WTC11 (cell line): ENCODE data around the gene STK10.

Experiments
- ATF2 ChIP-seq: sonication (generic); formaldehyde crosslinking; IDR thresholded peaks from 2 replicates; pipeline ENCODE4 v1.8.1; 2022; ENCODE audit warnings: low read depth, missing genetic modification reagents, borderline replicate concordance
- CBFB ChIP-seq: sonication (generic); formaldehyde crosslinking; IDR thresholded peaks from 2 replicates; pipeline ENCODE4 v1.8.1; 2022; ENCODE audit warnings: mild to moderate bottlenecking, low read depth, missing genetic modification reagents
- CREB1 ChIP-seq: sonication (generic); formaldehyde crosslinking; IDR thresholded peaks from 2 replicates; pipeline ENCODE4 v1.8.0; 2023; ENCODE audit warnings: mild to moderate bottlenecking, missing genetic modification reagents
- CREM ChIP-seq: sonication (generic); formaldehyde crosslinking; IDR thresholded peaks from 2 replicates; pipeline ENCODE4 v1.8.1; 2022; ENCODE audit warnings: mild to moderate bottlenecking, missing genetic modification reagents, moderate library complexity
- JUN ChIP-seq: sonication (generic); formaldehyde crosslinking; IDR thresholded peaks from 2 replicates; pipeline ENCODE4 v1.8.0; 2023; ENCODE audit warnings: mild to moderate bottlenecking, missing genetic modification reagents
- NFYB ChIP-seq: sonication (generic); formaldehyde crosslinking; conservative IDR thresholded peaks from 2 replicates; pipeline ENCODE4 v1.8.0; 2022; ENCODE audit warnings: low read depth, missing genetic modification reagents
- NR3C1 ChIP-seq: sonication (generic); formaldehyde crosslinking; conservative IDR thresholded peaks from 2 replicates; pipeline ENCODE4 v1.8.1; 2023; ENCODE audit warnings: low read depth, mild to moderate bottlenecking, missing genetic modification reagents
- PRRX2 ChIP-seq: fragments of 250-450 bp; sonication (Bioruptor Pico); IDR thresholded peaks from 2 replicates; pipeline ENCODE4 v1.8.0; 2021; ENCODE audit warnings: mild to moderate bottlenecking
- TF ChIP-seq, protein P1 (sequence below): fragments of 200-600 bp; IDR thresholded peaks from 2 replicates; pipeline ENCODE4 v1.8.0; 2022; ENCODE audit warnings: antibody characterized with exemption
- TF ChIP-seq, protein P2 (sequence below): sonication (generic); formaldehyde crosslinking; IDR thresholded peaks from 2 replicates; pipeline ENCODE4 v1.8.1; 2022; ENCODE audit warnings: low read depth, mild to moderate bottlenecking, moderate library complexity, missing genetic modification reagents, borderline replicate concordance
- TF ChIP-seq, protein P3 (sequence below): sonication (generic); formaldehyde crosslinking; IDR thresholded peaks from 2 replicates; pipeline ENCODE4 v1.8.1; 2022; ENCODE audit warnings: mild to moderate bottlenecking, moderate library complexity, missing genetic modification reagents
- TF ChIP-seq, protein P4 (sequence below): sonication (generic); formaldehyde crosslinking; conservative IDR thresholded peaks from 2 replicates; pipeline ENCODE4 v1.8.1; 2022; ENCODE audit warnings: mild to moderate bottlenecking, missing genetic modification reagents
- TF ChIP-seq, protein P5 (sequence below): sonication (generic); formaldehyde crosslinking; IDR thresholded peaks from 2 replicates; pipeline ENCODE4 v1.8.1; 2023; ENCODE audit warnings: mild to moderate bottlenecking, moderate library complexity, missing genetic modification reagents
- TF ChIP-seq, protein P6 (sequence below): sonication (generic); formaldehyde crosslinking; IDR thresholded peaks from 2 replicates; pipeline ENCODE4 v1.8.0; 2022; ENCODE audit warnings: mild to moderate bottlenecking, missing genetic modification reagents

DNA sequence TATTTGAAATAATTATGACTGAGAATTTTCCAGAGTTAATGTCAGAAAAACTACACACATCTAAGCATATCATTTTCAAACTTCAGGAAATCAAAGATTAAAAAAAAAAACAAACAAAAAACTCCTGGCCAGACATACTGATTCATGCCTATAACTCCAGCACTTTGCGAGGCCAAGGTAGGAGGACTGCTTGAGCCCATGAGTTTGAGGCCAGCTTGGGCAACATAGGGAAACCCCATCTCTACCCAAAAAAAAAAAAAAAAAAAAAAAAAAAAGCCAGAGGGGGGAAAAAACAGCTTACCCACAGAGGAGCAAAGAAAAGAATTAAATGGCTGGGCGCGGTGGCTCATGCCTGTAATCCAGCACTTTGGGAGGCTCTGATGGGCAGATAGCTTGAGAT lies 28.3 kb upstream of the STK10 start:
- TF ChIP-seq, protein P1, sequence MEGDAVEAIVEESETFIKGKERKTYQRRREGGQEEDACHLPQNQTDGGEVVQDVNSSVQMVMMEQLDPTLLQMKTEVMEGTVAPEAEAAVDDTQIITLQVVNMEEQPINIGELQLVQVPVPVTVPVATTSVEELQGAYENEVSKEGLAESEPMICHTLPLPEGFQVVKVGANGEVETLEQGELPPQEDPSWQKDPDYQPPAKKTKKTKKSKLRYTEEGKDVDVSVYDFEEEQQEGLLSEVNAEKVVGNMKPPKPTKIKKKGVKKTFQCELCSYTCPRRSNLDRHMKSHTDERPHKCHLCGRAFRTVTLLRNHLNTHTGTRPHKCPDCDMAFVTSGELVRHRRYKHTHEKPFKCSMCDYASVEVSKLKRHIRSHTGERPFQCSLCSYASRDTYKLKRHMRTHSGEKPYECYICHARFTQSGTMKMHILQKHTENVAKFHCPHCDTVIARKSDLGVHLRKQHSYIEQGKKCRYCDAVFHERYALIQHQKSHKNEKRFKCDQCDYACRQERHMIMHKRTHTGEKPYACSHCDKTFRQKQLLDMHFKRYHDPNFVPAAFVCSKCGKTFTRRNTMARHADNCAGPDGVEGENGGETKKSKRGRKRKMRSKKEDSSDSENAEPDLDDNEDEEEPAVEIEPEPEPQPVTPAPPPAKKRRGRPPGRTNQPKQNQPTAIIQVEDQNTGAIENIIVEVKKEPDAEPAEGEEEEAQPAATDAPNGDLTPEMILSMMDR = no peak
- TF ChIP-seq CREM (CRISPR knock-in tag) = no peak
- TF ChIP-seq, protein P2, sequence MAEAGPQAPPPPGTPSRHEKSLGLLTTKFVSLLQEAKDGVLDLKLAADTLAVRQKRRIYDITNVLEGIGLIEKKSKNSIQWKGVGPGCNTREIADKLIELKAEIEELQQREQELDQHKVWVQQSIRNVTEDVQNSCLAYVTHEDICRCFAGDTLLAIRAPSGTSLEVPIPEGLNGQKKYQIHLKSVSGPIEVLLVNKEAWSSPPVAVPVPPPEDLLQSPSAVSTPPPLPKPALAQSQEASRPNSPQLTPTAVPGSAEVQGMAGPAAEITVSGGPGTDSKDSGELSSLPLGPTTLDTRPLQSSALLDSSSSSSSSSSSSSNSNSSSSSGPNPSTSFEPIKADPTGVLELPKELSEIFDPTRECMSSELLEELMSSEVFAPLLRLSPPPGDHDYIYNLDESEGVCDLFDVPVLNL (CRISPR knock-in tag) = no peak
- TF ChIP-seq, protein P3, sequence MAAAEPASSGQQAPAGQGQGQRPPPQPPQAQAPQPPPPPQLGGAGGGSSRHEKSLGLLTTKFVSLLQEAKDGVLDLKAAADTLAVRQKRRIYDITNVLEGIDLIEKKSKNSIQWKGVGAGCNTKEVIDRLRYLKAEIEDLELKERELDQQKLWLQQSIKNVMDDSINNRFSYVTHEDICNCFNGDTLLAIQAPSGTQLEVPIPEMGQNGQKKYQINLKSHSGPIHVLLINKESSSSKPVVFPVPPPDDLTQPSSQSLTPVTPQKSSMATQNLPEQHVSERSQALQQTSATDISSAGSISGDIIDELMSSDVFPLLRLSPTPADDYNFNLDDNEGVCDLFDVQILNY (CRISPR knock-in tag) = no peak
- no peak for TF ChIP-seq NR3C1 (CRISPR knock-in tag)
- TF ChIP-seq, protein P4, sequence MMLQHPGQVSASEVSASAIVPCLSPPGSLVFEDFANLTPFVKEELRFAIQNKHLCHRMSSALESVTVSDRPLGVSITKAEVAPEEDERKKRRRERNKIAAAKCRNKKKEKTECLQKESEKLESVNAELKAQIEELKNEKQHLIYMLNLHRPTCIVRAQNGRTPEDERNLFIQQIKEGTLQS (CRISPR knock-in tag) = no peak
- TF ChIP-seq CBFB (CRISPR knock-in tag) = no peak
- TF ChIP-seq, protein P5, sequence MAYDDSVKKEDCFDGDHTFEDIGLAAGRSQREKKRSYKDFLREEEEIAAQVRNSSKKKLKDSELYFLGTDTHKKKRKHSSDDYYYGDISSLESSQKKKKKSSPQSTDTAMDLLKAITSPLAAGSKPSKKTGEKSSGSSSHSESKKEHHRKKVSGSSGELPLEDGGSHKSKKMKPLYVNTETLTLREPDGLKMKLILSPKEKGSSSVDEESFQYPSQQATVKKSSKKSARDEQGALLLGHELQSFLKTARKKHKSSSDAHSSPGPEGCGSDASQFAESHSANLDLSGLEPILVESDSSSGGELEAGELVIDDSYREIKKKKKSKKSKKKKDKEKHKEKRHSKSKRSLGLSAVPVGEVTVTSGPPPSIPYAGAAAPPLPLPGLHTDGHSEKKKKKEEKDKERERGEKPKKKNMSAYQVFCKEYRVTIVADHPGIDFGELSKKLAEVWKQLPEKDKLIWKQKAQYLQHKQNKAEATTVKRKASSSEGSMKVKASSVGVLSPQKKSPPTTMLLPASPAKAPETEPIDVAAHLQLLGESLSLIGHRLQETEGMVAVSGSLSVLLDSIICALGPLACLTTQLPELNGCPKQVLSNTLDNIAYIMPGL = no peak
- TF ChIP-seq CREB1 (CRISPR knock-in tag) = no peak
- TF ChIP-seq NFYB (CRISPR knock-in tag) = no peak
- no peak for TF ChIP-seq ATF2 (CRISPR knock-in tag)
- TF ChIP-seq, protein P6, sequence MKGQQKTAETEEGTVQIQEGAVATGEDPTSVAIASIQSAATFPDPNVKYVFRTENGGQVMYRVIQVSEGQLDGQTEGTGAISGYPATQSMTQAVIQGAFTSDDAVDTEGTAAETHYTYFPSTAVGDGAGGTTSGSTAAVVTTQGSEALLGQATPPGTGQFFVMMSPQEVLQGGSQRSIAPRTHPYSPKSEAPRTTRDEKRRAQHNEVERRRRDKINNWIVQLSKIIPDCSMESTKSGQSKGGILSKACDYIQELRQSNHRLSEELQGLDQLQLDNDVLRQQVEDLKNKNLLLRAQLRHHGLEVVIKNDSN (CRISPR knock-in tag) = no peak
- TF ChIP-seq JUN (CRISPR knock-in tag) = no peak
- no peak for TF ChIP-seq PRRX2
